ENCODE results near the gene C10orf105.

The C10orf105 gene

DNA sequence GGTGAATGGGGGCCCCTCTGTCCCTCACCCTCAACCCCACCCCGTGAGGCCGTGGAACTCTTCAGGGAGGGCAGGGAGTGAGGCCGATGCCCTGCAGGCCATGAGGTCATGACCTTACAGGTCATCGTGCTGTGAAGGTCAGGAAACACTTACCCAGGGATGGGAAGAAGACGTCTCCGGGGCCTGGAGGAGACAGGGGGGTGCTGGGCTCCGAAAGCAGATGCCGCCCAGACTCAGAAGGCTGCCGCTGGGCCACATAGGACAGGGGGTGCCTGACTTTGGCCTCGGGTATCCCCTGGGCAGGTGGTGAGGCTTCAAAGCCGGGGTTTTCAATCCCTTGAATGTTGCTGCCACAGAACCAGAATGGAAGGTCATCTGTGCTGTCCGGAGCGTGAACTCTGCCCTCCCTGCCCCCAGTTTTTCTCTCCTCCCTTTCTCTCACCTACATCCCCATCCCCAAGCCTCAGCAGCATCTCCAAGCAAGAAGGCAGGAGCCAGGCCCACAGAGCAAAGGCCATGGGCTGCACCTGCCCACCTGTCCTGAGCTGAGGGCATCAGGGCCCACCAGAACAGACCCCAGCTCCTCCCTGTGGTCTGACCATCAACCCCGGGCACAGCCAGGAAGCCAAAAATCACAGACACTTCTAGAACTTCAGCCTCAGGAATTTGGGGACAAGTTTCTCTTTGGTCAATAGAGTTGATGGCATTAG, 32.1 kb upstream of the C10orf105 start:
- no peak for DNase-seq

DNA sequence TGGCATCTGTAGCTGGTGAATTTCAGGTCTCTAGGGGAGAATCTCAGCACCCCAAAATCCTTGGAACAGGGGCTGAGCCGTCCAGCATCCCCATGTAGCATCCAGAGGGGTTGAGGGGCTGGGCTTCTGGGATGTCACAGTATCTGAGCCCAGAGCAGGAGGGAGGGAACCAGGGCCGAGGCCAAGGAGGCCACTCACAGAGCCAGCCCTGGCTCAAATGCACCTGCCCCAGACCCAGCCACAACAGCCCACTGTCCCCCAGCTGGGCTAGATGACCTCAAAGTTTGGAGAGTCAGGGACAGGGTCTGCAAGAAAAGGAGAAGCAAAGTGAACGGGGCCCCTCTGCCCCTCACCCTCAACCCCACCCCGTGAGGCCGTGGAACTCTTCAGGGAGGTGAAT, 31.4 kb upstream of the C10orf105 start:
- no peak for DNase-seq

DNA sequence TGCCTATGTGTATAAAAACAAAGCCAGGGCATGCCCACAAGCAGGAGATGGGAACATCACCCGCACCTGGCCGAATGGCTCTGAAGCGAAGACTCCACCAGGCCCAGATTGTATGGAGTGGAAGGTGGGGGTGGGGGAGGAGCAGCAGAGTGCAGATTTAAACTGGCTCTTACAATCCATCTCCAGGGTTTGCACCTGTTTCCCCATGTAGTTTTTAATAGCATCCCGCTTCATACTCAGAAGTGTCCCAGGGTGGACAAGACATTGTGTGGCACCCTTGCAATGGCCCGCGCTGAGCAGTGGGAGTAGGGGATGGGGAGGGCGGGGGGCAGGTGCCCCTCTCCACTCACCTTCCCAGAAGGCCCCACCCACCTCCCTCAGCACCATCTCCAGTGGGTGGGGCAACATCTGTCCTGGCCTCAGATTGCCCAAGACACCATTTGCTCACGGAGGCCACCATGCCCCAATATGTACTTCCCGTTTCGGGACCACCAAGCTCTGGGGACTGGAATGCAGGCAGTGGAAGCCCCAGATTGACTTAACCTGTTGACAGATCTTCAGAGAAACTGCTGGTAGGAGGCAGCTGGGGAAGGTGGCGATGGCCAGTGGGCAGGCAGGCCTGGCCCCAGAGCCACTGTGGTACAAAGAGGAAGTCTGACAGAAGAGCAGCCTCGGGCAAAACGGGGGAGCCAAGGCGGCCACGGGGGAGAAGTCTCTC, 30.7 kb upstream of the C10orf105 start:
- peak; percentile 49 to 54 for DNase-seq

- no peak for DNase-seq
Measured at GRCh38 chr10:71749396-71749795, 29.8 kb upstream of the C10orf105 start.

DNA sequence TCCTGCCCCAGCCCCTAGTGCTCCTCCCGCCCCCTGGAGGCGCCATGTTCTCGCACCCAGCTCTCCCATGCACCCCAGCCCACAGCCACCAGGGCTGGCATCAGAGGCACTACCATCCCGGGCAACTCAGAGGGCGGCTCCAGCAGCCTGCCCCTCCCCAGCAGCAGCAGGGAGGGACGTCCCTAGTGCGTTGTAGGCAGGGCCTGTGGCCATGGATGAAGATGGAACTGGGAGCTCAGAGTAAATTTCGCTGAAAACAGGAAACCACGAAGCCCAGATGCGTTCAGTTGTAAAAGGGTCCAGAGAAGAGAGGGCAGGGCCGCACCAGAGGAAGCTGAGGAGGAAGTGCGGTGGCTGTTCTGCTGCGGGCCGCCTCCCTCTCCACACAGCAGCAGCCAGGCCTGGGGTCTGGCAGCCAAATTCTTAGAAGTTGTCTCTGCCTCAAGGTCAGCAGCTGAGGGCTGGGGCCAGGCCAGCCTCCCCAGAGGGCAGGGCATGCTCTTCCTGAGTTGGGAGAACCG, 29.2 kb upstream of the C10orf105 start:
- DNase-seq = peak; percentile 61 to 93

GRCh38 chr10:71747551-71748523, 28.3 kb upstream of the C10orf105 start:
- DNase-seq = peak; percentile 47 to 59

- DNase-seq = no peak
Measured at GRCh38 chr10:71747039-71747531, 27.5 kb upstream of the C10orf105 start.

GRCh38 chr10:71746344-71747037, 26.9 kb upstream of the C10orf105 start:
- DNase-seq = peak in 1 of 2 donors; percentile 52

- no peak for DNase-seq
Measured at GRCh38 chr10:71745664-71746250, 26.2 kb upstream of the C10orf105 start.

- no peak for DNase-seq
Measured at GRCh38 chr10:71744897-71745663, 25.5 kb upstream of the C10orf105 start.

DNA sequence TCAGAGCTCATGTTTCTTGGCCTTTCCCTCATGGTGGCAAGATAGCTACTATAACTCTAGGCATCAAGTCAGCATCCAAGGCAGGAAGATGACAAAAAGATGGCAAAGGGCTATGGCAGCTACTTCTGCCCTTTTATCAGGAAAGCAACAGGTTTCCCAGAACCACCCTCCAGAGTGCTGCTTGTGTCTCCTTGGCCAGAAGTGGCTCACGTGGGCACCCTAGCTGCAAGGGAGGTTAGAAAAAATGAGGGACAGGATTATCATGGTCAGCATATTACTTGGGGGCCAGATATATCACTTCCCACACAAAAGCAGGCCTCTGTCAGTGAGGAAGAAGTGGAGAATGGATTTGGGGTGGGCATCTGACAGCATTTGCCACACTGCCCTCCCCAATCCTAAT, 24.3 kb upstream of the C10orf105 start:
- DNase-seq = no peak

- DNase-seq = no peak
Measured at GRCh38 chr10:71743089-71743838, 23.7 kb upstream of the C10orf105 start.

- DNase-seq = no peak
Measured at GRCh38 chr10:71742301-71743088, 22.9 kb upstream of the C10orf105 start.

DNA sequence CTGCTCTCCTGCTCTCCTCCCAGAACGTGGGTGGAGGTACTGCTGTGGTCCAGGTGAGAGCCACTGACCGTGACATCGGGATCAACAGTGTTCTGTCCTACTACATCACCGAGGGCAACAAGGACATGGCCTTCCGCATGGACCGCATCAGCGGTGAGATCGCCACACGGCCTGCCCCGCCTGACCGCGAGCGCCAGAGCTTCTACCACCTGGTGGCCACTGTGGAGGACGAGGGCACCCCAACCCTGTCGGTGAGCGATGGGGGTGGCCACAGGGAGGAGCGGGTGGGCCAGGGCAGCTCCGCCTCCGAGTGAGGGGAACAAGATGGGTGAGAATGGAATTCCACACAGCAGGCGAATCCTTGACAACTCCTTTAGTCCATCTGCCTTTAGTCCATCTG, 22.1 kb upstream of the C10orf105 start:
- DNase-seq = no peak

GRCh38 chr10:71741029-71741428, 21.5 kb upstream of the C10orf105 start:
- no peak for DNase-seq

GRCh38 chr10:71740069-71740653, 20.6 kb upstream of the C10orf105 start:
- peak; percentile 76 to 77 for DNase-seq

- DNase-seq = peak in 1 of 2 donors; percentile 42
Measured at GRCh38 chr10:71739358-71739900, 19.9 kb upstream of the C10orf105 start.

- DNase-seq = peak; percentile 53 to 79
Measured at GRCh38 chr10:71737834-71738197, 18.2 kb upstream of the C10orf105 start.
